SHP77 (cell line): Measurements from ENCODE around the gene BABAM1.

Source experiments
- DNase-seq, 2 experiments: peaks; one replicate each; lab custom pipeline; 2025; lab: John Stamatoyannopoulos, UW

BABAM1 gene

GRCh38 chr19:17324357-17325114, 57.3 kb downstream of the BABAM1 start:
- DNase-seq, result no peak

GRCh38 chr19:17325133-17325532, 57.9 kb downstream of the BABAM1 start:
- DNase-seq, result no peak

- DNase-seq, result no peak
Measured at GRCh38 chr19:17325881-17326594, 58.8 kb downstream of the BABAM1 start.

GRCh38 chr19:17326595-17326966, 59.3 kb downstream of the BABAM1 start:
- no peak for DNase-seq

- DNase-seq, result no peak
Measured at GRCh38 chr19:17327068-17327653, 59.9 kb downstream of the BABAM1 start.

- no peak for DNase-seq
Measured at GRCh38 chr19:17327654-17328516, 60.6 kb downstream of the BABAM1 start.
